Measurements from ENCODE around the gene SP100. TPM values are rescaled to one million over a fixed set of nuclear protein-coding genes. Genes with fewer than 3 reads are reported as not detected.

Gene SP100
- total and polyA plus RNA-seq, 2 of the 4 experiments (the other 2 are of a cell fraction) = 50.6 to 69.0 TPM

GRCh38 chr2:230472621-230473018 is 56.6 kb downstream of the SP100 start:
- no peak overlapping the region for H3K56ac ChIP-seq (ENCODE audit: extremely low read depth, insufficient read depth, low read length)
- H3K9ac ChIP-seq (ENCODE audit: low read depth, low read length) = no peak overlapping the region
- ChIA-PET POLR2A (ENCODE audit: unreplicated experiment) (no interaction called here), CTCF (interaction anchor here (0.6 kb wide), 1 partner anchor 63 kb away, joined by 3 read pairs; no protein-coding TSS in a partner anchor)
- H3K14ac ChIP-seq (replicated peaks; ENCODE audit: low read depth, low read length) = no peak overlapping the region
- no peaks in the 10 kb centered on the region for H3K79me1 ChIP-seq (ENCODE audit: low read depth in 1 of 2, low read length in 2 of 2)
- no peak overlapping the region for H4K8ac ChIP-seq (ENCODE audit: low read depth in 2 of 2, low read length in 2 of 2)
- dilution Hi-C loops (cut with HindIII; ENCODE audit: low sequenced_read_pairs, unreplicated experiment) (no loop called here), in situ Hi-C loops (cut with MboI; ENCODE audit: low sequenced_read_pairs) (no loop called here), intact Hi-C loops (cut with micrococcal nuclease) (no loop called here)
- no peaks in the 10 kb centered on the region for H3K27me3 ChIP-seq (ENCODE audit: control insufficient read depth, insufficient read depth, low read length)
- ATAC-seq (ENCODE audit: low read depth) (no peak; the same call in 1 of the 2 replicates), DNase-seq (peak; percentile 59)
- H3K4me1 ChIP-seq (ENCODE audit: control insufficient read depth, insufficient read depth, low read length) = no peaks in the 10 kb centered on the region
- H3K36me3 ChIP-seq (ENCODE audit: control insufficient read depth, insufficient read depth, low read length) = peaks cover 12% of the 10 kb centered on the region
- no peak overlapping the region for H4K91ac ChIP-seq (ENCODE audit: insufficient read depth, low read depth, low read length)
- no peak overlapping the region for H2AK5ac ChIP-seq (ENCODE audit: low read depth, low read length)
- no peak overlapping the region for H3K23ac ChIP-seq (ENCODE audit: low read depth, low read length)
- H3K4me3 ChIP-seq (ENCODE audit: insufficient read depth, low read depth, low read length) = no peak overlapping the region
- no peak overlapping the region for H3K27ac ChIP-seq (ENCODE audit: insufficient read depth, low read length)
- H3K18ac ChIP-seq (ENCODE audit: low read depth, low read length) = no peak overlapping the region
- TSS peak; percentile 20 for BruUV-seq (replicated peaks)
- H2AFZ ChIP-seq (replicated peaks; ENCODE audit: low read length, poor library complexity) = no peak overlapping the region
- H2BK15ac ChIP-seq (ENCODE audit: low read depth, low read length) = no peak overlapping the region
- H2AK9ac ChIP-seq (replicated peaks; ENCODE audit: low read depth, low read length, poor library complexity) = no peak overlapping the region
- H3K4ac ChIP-seq (ENCODE audit: low read depth, low read length) = no peak overlapping the region
- H2BK20ac ChIP-seq (ENCODE audit: low read depth, low read length) = no peak overlapping the region
- no peaks in the 10 kb centered on the region for H4K20me1 ChIP-seq (ENCODE audit: insufficient read depth, low read length)
- H3K9me3 ChIP-seq (ENCODE audit: control insufficient read depth, insufficient read depth, low read length) = no peaks in the 10 kb centered on the region
- no peak overlapping the region for H2BK120ac ChIP-seq (ENCODE audit: low read depth, low read length)
- H4K5ac ChIP-seq (ENCODE audit: low read depth, low read length) = no peak overlapping the region
- TF ChIP-seq RAD21 (IDR thresholded peaks at IDR 0.05; ENCODE audit: low read length) (no peak), ELK1 (IDR thresholded peaks at IDR 0.05; ENCODE audit: borderline replicate concordance, low read depth, low read length) (no peak), NFE2L2 (IDR thresholded peaks at IDR 0.05; ENCODE audit: low read depth, low read length) (no peak), CHD1 (IDR thresholded peaks at IDR 0.05; ENCODE audit: low read depth, low read length) (no peak), MAZ (IDR thresholded peaks at IDR 0.05; ENCODE audit: borderline replicate concordance, low read depth, low read length) (no peak), MXI1 (IDR thresholded peaks at IDR 0.05; ENCODE audit: borderline replicate concordance, low read depth, low read length) (no peak), BHLHE40 (IDR thresholded peaks at IDR 0.05; ENCODE audit: low read depth, low read length) (no peak), RCOR1 (IDR thresholded peaks at IDR 0.05; ENCODE audit: insufficient replicate concordance, low read length) (no peak), MAFK (IDR thresholded peaks at IDR 0.05; ENCODE audit: low read depth, low read length) (no peak), SMC3 (IDR thresholded peaks at IDR 0.05; ENCODE audit: low read depth, low read length) (no peak), CEBPB (IDR thresholded peaks at IDR 0.05; ENCODE audit: low read depth, low read length) (no peak)
- TF ChIP-seq, protein P1, sequence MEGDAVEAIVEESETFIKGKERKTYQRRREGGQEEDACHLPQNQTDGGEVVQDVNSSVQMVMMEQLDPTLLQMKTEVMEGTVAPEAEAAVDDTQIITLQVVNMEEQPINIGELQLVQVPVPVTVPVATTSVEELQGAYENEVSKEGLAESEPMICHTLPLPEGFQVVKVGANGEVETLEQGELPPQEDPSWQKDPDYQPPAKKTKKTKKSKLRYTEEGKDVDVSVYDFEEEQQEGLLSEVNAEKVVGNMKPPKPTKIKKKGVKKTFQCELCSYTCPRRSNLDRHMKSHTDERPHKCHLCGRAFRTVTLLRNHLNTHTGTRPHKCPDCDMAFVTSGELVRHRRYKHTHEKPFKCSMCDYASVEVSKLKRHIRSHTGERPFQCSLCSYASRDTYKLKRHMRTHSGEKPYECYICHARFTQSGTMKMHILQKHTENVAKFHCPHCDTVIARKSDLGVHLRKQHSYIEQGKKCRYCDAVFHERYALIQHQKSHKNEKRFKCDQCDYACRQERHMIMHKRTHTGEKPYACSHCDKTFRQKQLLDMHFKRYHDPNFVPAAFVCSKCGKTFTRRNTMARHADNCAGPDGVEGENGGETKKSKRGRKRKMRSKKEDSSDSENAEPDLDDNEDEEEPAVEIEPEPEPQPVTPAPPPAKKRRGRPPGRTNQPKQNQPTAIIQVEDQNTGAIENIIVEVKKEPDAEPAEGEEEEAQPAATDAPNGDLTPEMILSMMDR (conservative IDR thresholded peaks at IDR 0.05; ENCODE audit: low read depth, low read length) = no peak
- no peak overlapping the region for H3K4me2 ChIP-seq (ENCODE audit: low read depth, low read length)
- H2BK5ac ChIP-seq (ENCODE audit: low read depth, low read length, poor library complexity, severe bottlenecking) = no peak overlapping the region
- H3K9me1 ChIP-seq (ENCODE audit: insufficient read depth, low read length) = peaks cover 3% of the 10 kb centered on the region; the same call in 1 of the 2 replicates
